WTC11 (cell line): ENCODE data around the gene NFX1. TPM values are rescaled to one million over a fixed set of nuclear protein-coding genes. Genes with fewer than 3 reads are reported as not detected.

Experiments used
- ATAC-seq: fragments of 200-7000 bp; cut with Tn5 transposase; 2 replicates; pipeline ENCODE4 v1.10.0; 2021; ENCODE audit warnings: mild to moderate bottlenecking, moderate library complexity
- CTCF ChIA-PET: fragments of 300-600 bp; sonication (Branson Sonifier 250); formaldehyde crosslinking; loops from one replicate; lab custom pipeline; 2021; ENCODE audit warnings: antibody characterized with exemption; lab: Charles Lee
- POLR2A ChIA-PET: fragments of 350-600 bp; sonication (Branson Sonifier 250); formaldehyde crosslinking; loops from one replicate; lab custom pipeline; 2021; ENCODE audit warnings: antibody characterized with exemption; lab: Charles Lee
- DNase-seq: peaks from one replicate; pipeline ENCODE4 v3.0.0; 2021; ENCODE audit warnings: low spot score
- H3K27ac Mint-ChIP-seq: 2 replicates; pipeline ENCODE4 v1.8.0; 2021; ENCODE audit warnings: mixed read lengths
- H3K27me3 Mint-ChIP-seq: 2 replicates; pipeline ENCODE4 v1.8.0; 2021; ENCODE audit warnings: low read depth, mild to moderate bottlenecking, moderate library complexity, mixed read lengths
- H3K36me3 Mint-ChIP-seq: 2 replicates; pipeline ENCODE4 v1.8.0; 2021; ENCODE audit warnings: mixed read lengths
- H3K4me1 Mint-ChIP-seq: 2 replicates; pipeline ENCODE4 v1.8.0; 2022; ENCODE audit warnings: mixed read lengths
- H3K4me3 Mint-ChIP-seq: 2 replicates; pipeline ENCODE4 v1.8.0; 2021; ENCODE audit warnings: mild to moderate bottlenecking, moderate library complexity, mixed read lengths
- H3K9me3 Mint-ChIP-seq: 2 replicates; pipeline ENCODE4 v1.8.0; 2021; ENCODE audit warnings: mixed read lengths
- ATF3 ChIP-seq: sonication (generic); formaldehyde crosslinking; conservative IDR thresholded peaks from 2 replicates; pipeline ENCODE4 v1.8.1; 2022; ENCODE audit warnings: mild to moderate bottlenecking, missing genetic modification reagents
- CBFB ChIP-seq: sonication (generic); formaldehyde crosslinking; IDR thresholded peaks from 2 replicates; pipeline ENCODE4 v1.8.1; 2022; ENCODE audit warnings: mild to moderate bottlenecking, low read depth, missing genetic modification reagents
- CREM ChIP-seq: sonication (generic); formaldehyde crosslinking; IDR thresholded peaks from 2 replicates; pipeline ENCODE4 v1.8.1; 2022; ENCODE audit warnings: mild to moderate bottlenecking, missing genetic modification reagents, moderate library complexity
- E2F4 ChIP-seq: sonication (generic); formaldehyde crosslinking; IDR thresholded peaks from 2 replicates; pipeline ENCODE4 v1.8.1; 2022; ENCODE audit warnings: low read depth, mild to moderate bottlenecking, moderate library complexity, missing genetic modification reagents, borderline replicate concordance
- ELF4 ChIP-seq: sonication (generic); formaldehyde crosslinking; IDR thresholded peaks from 2 replicates; pipeline ENCODE4 v1.8.1; 2022; ENCODE audit warnings: low read depth, mild to moderate bottlenecking, moderate library complexity, missing genetic modification reagents
- FOXK1 ChIP-seq: sonication (generic); formaldehyde crosslinking; IDR thresholded peaks from 2 replicates; pipeline ENCODE4 v1.8.0; 2022; ENCODE audit warnings: mild to moderate bottlenecking, moderate library complexity, missing genetic modification reagents
- FOXP4 ChIP-seq: sonication (generic); formaldehyde crosslinking; IDR thresholded peaks from 2 replicates; pipeline ENCODE4 v1.8.0; 2022; ENCODE audit warnings: mild to moderate bottlenecking, missing genetic modification reagents
- GRHL2 ChIP-seq: fragments of 250-450 bp; sonication (Bioruptor Pico); IDR thresholded peaks from 2 replicates; pipeline ENCODE4 v1.8.0; 2022; ENCODE audit warnings: mild to moderate bottlenecking, moderate library complexity; ENCODE audit not compliant: insufficient replicate concordance, severe bottlenecking
- HMGA2 ChIP-seq: fragments of 250-450 bp; sonication (Bioruptor Pico); IDR thresholded peaks from 2 replicates; pipeline ENCODE4 v1.4.0; 2021; ENCODE audit warnings: mild to moderate bottlenecking, moderate library complexity
- HMGXB4 ChIP-seq: sonication (generic); formaldehyde crosslinking; IDR thresholded peaks from 2 replicates; pipeline ENCODE4 v1.8.1; 2023; ENCODE audit warnings: mild to moderate bottlenecking, moderate library complexity, missing genetic modification reagents
- IRF2 ChIP-seq: sonication (generic); formaldehyde crosslinking; IDR thresholded peaks from 2 replicates; pipeline ENCODE4 v1.8.0; 2022; ENCODE audit warnings: low read depth, missing genetic modification reagents, borderline replicate concordance
- JAZF1 ChIP-seq: fragments of 250-450 bp; sonication (Bioruptor Pico); IDR thresholded peaks from 2 replicates; pipeline ENCODE4 v1.9.0; 2021; ENCODE audit warnings: moderate library complexity, mild to moderate bottlenecking, inconsistent platforms
- KAT7 ChIP-seq: sonication (generic); formaldehyde crosslinking; IDR thresholded peaks from 2 replicates; pipeline ENCODE4 v1.8.1; 2023; ENCODE audit warnings: missing genetic modification reagents, mild to moderate bottlenecking, borderline replicate concordance
- NFATC4 ChIP-seq: fragments of 250-450 bp; sonication (Bioruptor Pico); IDR thresholded peaks from 2 replicates; pipeline ENCODE4 v1.9.0; 2021; ENCODE audit warnings: mild to moderate bottlenecking
- NR2C2 ChIP-seq: sonication (generic); formaldehyde crosslinking; IDR thresholded peaks from 2 replicates; pipeline ENCODE4 v1.8.0; 2022; ENCODE audit warnings: mild to moderate bottlenecking, missing genetic modification reagents
- OVOL2 ChIP-seq: fragments of 250-450 bp; sonication (Bioruptor Pico); IDR thresholded peaks from 2 replicates; pipeline ENCODE4 v1.9.0; 2021; ENCODE audit warnings: mild to moderate bottlenecking, borderline replicate concordance
- PRRX2 ChIP-seq: fragments of 250-450 bp; sonication (Bioruptor Pico); IDR thresholded peaks from 2 replicates; pipeline ENCODE4 v1.8.0; 2021; ENCODE audit warnings: mild to moderate bottlenecking
- SMAD3 ChIP-seq: sonication (generic); formaldehyde crosslinking; IDR thresholded peaks from 2 replicates; pipeline ENCODE4 v1.8.0; 2022; ENCODE audit warnings: missing genetic modification reagents, mild to moderate bottlenecking, borderline replicate concordance
- SOX15 ChIP-seq: fragments of 250-450 bp; sonication (Bioruptor Pico); IDR thresholded peaks from 2 replicates; pipeline ENCODE4 v1.9.0; 2021; ENCODE audit warnings: mild to moderate bottlenecking
- SP1 ChIP-seq: sonication (generic); formaldehyde crosslinking; conservative IDR thresholded peaks from 2 replicates; pipeline ENCODE4 v1.8.1; 2022; ENCODE audit warnings: missing genetic modification reagents
- STAT6 ChIP-seq: sonication (generic); formaldehyde crosslinking; conservative IDR thresholded peaks from 2 replicates; pipeline ENCODE4 v1.8.1; 2023; ENCODE audit warnings: mild to moderate bottlenecking, low read depth, missing genetic modification reagents, moderate library complexity
- ZMAT4 ChIP-seq: fragments of 250-450 bp; sonication (Bioruptor Pico); IDR thresholded peaks from 2 replicates; pipeline ENCODE4 v1.9.0; 2021; ENCODE audit warnings: mild to moderate bottlenecking
- ZNF121 ChIP-seq: sonication (generic); formaldehyde crosslinking; IDR thresholded peaks from 2 replicates; pipeline ENCODE4 v1.8.0; 2023; ENCODE audit warnings: missing genetic modification reagents
- ZNF219 ChIP-seq: sonication (generic); formaldehyde crosslinking; IDR thresholded peaks from 2 replicates; pipeline ENCODE4 v1.8.0; 2023; ENCODE audit warnings: missing genetic modification reagents, mild to moderate bottlenecking, borderline replicate concordance
- ZNF263 ChIP-seq: sonication (generic); formaldehyde crosslinking; IDR thresholded peaks from 2 replicates; pipeline ENCODE4 v1.8.1; 2022; ENCODE audit warnings: low read depth, mild to moderate bottlenecking, moderate library complexity, missing genetic modification reagents
- ZNF281 ChIP-seq: sonication (generic); formaldehyde crosslinking; IDR thresholded peaks from 2 replicates; pipeline ENCODE4 v1.8.0; 2023; ENCODE audit warnings: mild to moderate bottlenecking, missing genetic modification reagents
- ZNF423 ChIP-seq: fragments of 250-450 bp; sonication (Bioruptor Pico); IDR thresholded peaks from 2 replicates; pipeline ENCODE4 v2.1.2; 2022; ENCODE audit warnings: mild to moderate bottlenecking, moderate library complexity
- ZNF671 ChIP-seq: fragments of 250-450 bp; sonication (Bioruptor Pico); IDR thresholded peaks from 2 replicates; pipeline ENCODE4 v1.8.0; 2021; ENCODE audit warnings: mild to moderate bottlenecking
- total RNA-seq: library from RNA; stranded (reverse); gene quantifications from 3 replicates; pipeline ENCODE4 v1.2.3, GENCODE V29; 2021

NFX1 gene
- total RNA-seq, 1 experiment from 2014 or later, result 30.9 TPM

GRCh38 chr9:33310748-33311147 lies 20.4 kb downstream of the NFX1 start:
- POLR2A ChIA-PET, result no interaction called here
- Mint-ChIP-seq H3K9me3 (no peaks in the 10 kb centered on the region), H3K36me3 (peaks cover 52% of the 10 kb centered on the region), H3K27ac (no peak overlapping the region; the same call in 1 of the 2 replicates), H3K4me3 (no peak overlapping the region), H3K4me1 (no peaks in the 10 kb centered on the region), H3K27me3 (no peaks in the 10 kb centered on the region)
- CTCF ChIA-PET, result no interaction called here
- no peak for ATAC-seq
- no peak for DNase-seq
- TF ChIP-seq SMAD3 (CRISPR knock-in tag), result no peak
- TF ChIP-seq PRRX2 (CRISPR knock-in tag), result no peak
- TF ChIP-seq KAT7, result no peak
- TF ChIP-seq ATF3 (CRISPR knock-in tag), result no peak
- TF ChIP-seq E2F4 (CRISPR knock-in tag), result no peak
- TF ChIP-seq ZNF671 (CRISPR knock-in tag), result no peak
- TF ChIP-seq GRHL2 (CRISPR knock-in tag), result no peak
- TF ChIP-seq ZNF263, result no peak
- no peak for TF ChIP-seq ZNF121 (CRISPR knock-in tag)
- no peak for TF ChIP-seq ZNF281
- TF ChIP-seq IRF2 (CRISPR knock-in tag), result no peak
- no peak for TF ChIP-seq ZNF219 (CRISPR knock-in tag)
- no peak for TF ChIP-seq ELF4
- TF ChIP-seq CBFB (CRISPR knock-in tag), result no peak
- TF ChIP-seq FOXK1 (CRISPR knock-in tag), result no peak
- TF ChIP-seq CREM (CRISPR knock-in tag), result no peak
- TF ChIP-seq, all 79 proteins: peak for 0

GRCh38 chr9:33311953-33312352 lies 21.6 kb downstream of the NFX1 start:
- Mint-ChIP-seq H3K27ac (no peak overlapping the region), H3K27me3 (no peaks in the 10 kb centered on the region), H3K4me3 (no peak overlapping the region), H3K9me3 (no peaks in the 10 kb centered on the region), H3K36me3 (peaks cover 55% of the 10 kb centered on the region), H3K4me1 (no peaks in the 10 kb centered on the region)
- no peak for DNase-seq
- no peak for TF ChIP-seq HMGA2
- no peak for TF ChIP-seq SP1 (CRISPR knock-in tag)
- no peak for TF ChIP-seq JAZF1
- no peak for TF ChIP-seq STAT6 (CRISPR knock-in tag)
- TF ChIP-seq NR2C2 (CRISPR knock-in tag), result no peak
- no peak for TF ChIP-seq FOXP4 (CRISPR knock-in tag)
- no peak for TF ChIP-seq OVOL2 (CRISPR knock-in tag)
- no peak for TF ChIP-seq NFATC4 (CRISPR knock-in tag)
- no peak for TF ChIP-seq SOX15 (CRISPR knock-in tag)
- no peak for TF ChIP-seq ZMAT4 (CRISPR knock-in tag)
- no peak for TF ChIP-seq ZNF423 (CRISPR knock-in tag)
- no peak for TF ChIP-seq HMGXB4 (CRISPR knock-in tag)
- ChIA-PET CTCF (no interaction called here), POLR2A (no interaction called here)
- no peak for ATAC-seq
